Brain microvascular endothelial cell (primary cell): ENCODE results near the gene TRAPPC10.

Experiments
- DNase-seq: peaks from one replicate; pipeline ENCODE4 v3.0.0-alpha.2; 2020
- H3K27ac ChIP-seq: fragments of 250-450 bp; sonication (Bioruptor Pico); 2 replicates; pipeline ENCODE4 v1.5.1; 2020; ENCODE audit warnings: mild to moderate bottlenecking, moderate library complexity
- H3K27me3 ChIP-seq: fragments of 250-450 bp; sonication (Bioruptor Pico); replicated peaks from 2 replicates; pipeline ENCODE4 v1.5.1; 2020; ENCODE audit warnings: mild to moderate bottlenecking
- H3K36me3 ChIP-seq: fragments of 250-450 bp; sonication (Bioruptor Pico); replicated peaks from 2 replicates; pipeline ENCODE4 v1.5.1; 2020; ENCODE audit warnings: mild to moderate bottlenecking
- H3K4me3 ChIP-seq: 2 replicates; pipeline ENCODE4 v1.5.1; 2011; ENCODE audit warnings: low read depth, mild to moderate bottlenecking, control low read depth, low read length, moderate library complexity
- CTCF ChIP-seq: IDR thresholded peaks from 2 replicates; pipeline ENCODE4 v1.5.1; 2011; ENCODE audit warnings: low read depth, mild to moderate bottlenecking, moderate library complexity, low read length, control low read depth, inconsistent platforms; ENCODE audit errors: missing control alignments
- in situ Hi-C: cut with HindIII; loops from 2 replicates; pipeline ENCODE4 v1.10.0; 2017; ENCODE audit warnings: low sequenced_read_pairs, low pct_ligation_motif_present

The TRAPPC10 gene

DNA sequence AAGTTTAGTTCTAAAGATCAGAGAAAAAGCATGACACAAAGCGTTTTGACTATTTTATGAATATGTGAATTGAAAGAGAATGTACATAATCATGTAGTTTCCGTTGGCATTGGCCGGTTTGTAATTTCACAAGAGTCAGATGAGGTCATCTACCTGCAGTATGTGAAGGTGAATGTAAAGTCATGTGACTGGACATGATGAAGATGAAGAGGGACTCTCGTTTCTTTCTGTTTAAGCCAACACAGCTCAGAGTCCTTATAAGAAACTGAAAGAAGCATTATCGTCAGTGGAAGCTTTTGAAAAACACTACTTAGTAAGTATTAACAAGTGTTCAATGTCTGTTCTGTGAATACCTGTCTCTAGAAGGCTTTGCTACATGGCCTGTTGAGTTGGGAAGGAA is 64.2 kb downstream of the TRAPPC10 start:
- in situ Hi-C loops = no loop called here
- DNase-seq = no peak
- no peak overlapping the region for H3K27ac ChIP-seq
- H3K4me3 ChIP-seq = no peak overlapping the region
- peaks cover 27% of the 10 kb centered on the region for H3K36me3 ChIP-seq
- no peaks in the 10 kb centered on the region for H3K27me3 ChIP-seq
- TF ChIP-seq CTCF = no peak

DNA sequence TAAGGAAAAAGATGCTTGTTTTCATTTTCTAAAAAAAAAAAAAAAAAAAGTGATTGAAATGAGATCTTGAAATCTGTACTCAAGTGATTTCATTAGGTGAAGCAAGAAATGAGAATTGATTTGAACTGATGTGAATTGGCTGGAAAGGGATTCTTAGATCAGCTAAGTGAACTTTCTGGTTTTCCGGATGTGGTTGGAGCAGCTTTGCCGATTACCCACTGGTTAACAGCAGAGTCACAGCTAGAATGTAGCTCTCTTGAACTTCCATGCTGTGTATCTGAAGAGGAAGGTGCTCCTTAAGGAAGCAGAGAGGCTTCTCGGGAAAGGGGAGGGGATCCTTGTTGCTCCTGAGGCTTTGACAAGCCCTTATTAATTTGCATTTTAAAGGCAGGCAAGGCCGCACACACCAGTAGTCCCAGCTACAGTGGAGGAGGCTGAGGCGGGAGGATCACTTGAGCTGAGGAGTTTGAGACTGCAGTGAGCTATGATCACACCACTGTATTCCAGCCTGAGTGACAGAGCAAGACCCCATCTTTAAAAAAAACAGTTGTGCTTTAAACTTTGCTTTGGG is 66.4 kb downstream of the TRAPPC10 start:
- Histone ChIP-seq H3K4me3 (no peak overlapping the region), H3K27ac (no peak overlapping the region), H3K36me3 (peaks cover 39% of the 10 kb centered on the region), H3K27me3 (no peaks in the 10 kb centered on the region)
- DNase-seq = no peak
- no peak for TF ChIP-seq CTCF
- in situ Hi-C loops = no loop called here

DNA sequence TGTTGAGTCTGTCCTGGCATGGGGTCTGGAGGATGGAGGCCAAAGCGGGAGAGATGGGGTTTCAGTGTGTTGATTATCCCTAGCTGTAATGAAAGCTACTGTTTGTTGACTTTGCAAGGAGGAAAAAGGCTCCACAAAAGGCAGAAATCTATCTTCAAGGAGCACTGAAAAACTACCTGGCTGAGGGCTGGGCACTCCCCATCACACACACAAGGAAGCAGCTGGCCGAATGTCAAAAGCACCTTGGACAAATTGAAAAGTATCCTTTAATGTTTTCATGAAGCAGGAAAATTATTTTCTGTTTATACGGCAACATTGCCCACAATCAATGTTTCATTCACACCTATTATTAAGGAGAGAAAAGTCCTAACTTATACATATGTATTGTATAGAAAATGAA is 67.3 kb downstream of the TRAPPC10 start:
- no peak overlapping the region for H3K27ac ChIP-seq
- no peaks in the 10 kb centered on the region for H3K27me3 ChIP-seq
- H3K4me3 ChIP-seq = no peak overlapping the region
- no peak for TF ChIP-seq CTCF
- in situ Hi-C loops = no loop called here
- peaks cover 40% of the 10 kb centered on the region for H3K36me3 ChIP-seq
- no peak for DNase-seq

GRCh38 chr21:44079846-44080245 is 67.7 kb downstream of the TRAPPC10 start:
- in situ Hi-C loops = no loop called here
- no peak overlapping the region for H3K4me3 ChIP-seq
- H3K27me3 ChIP-seq = no peaks in the 10 kb centered on the region
- no peak for DNase-seq
- no peak for TF ChIP-seq CTCF
- no peak overlapping the region for H3K27ac ChIP-seq
- H3K36me3 ChIP-seq = peaks cover 42% of the 10 kb centered on the region

DNA sequence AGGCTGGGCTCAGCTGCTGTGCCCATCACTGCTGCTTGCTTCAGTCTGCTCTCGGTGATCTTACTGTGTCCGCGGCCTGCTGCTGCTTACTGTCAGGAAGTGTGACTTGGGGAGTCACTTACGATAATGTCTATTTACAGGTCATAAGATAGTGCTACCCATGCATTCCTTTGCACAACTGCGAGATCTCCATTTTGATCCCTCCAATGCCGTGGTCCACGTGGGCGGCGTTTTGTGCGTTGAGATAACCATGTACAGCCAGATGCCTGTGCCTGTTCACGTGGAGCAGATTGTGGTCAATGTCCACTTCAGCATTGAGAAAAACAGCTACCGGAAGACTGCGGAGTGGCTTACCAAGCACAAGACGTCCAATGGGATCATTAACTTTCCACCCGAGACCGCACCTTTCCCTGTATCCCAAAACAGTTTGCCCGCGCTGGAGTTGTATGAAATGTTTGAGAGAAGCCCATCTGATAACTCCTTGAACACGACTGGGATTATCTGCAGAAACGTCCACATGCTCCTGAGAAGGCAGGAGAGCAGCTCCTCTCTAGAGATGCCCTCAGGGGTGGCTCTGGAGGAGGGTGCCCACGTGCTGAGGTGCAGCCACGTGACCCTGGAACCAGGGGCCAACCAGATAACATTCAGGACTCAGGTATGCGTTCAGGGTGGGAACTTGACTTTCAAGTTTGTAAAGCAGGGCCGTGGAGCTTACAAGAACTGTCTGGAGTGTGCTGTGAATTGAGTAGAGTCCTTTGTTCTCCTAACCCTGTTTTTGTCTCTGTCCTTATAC is 70.7 kb downstream of the TRAPPC10 start:
- DNase-seq = no peak
- no peak overlapping the region for H3K4me3 ChIP-seq
- peaks cover 45% of the 10 kb centered on the region for H3K36me3 ChIP-seq
- H3K27ac ChIP-seq = no peak overlapping the region
- no peak for TF ChIP-seq CTCF
- no peaks in the 10 kb centered on the region for H3K27me3 ChIP-seq
- in situ Hi-C loops = no loop called here
